HCT116 (cell line): ENCODE data around the gene C11orf54. TPM values are rescaled to one million over a fixed set of nuclear protein-coding genes. Genes with fewer than 3 reads are reported as not detected.
A peak's percentile ranks its signal among the peaks of the same experiment; 100 is the strongest.

ENCODE experiments used
- ATAC-seq: fragments of 200-7000 bp; cut with Tn5 transposase; 2 replicates; pipeline ENCODE4 v1.9.1; 2020; ENCODE audit warnings: mild to moderate bottlenecking, moderate library complexity
- BruUV-seq: library from RNA; stranded (reverse); fragments of 400-500 nt; replicated peaks from 2 replicates; lab custom pipeline; 2021; lab: Mats Ljungman, UMichigan
- CTCF ChIA-PET: fragments of 300-600 bp; sonication (Branson Sonifier 250); formaldehyde crosslinking; loops from one replicate; lab custom pipeline; 2021; ENCODE audit warnings: antibody characterized with exemption; lab: Charles Lee
- POLR2A ChIA-PET: fragments of 300-600, 350-600 bp; sonication (Branson Sonifier 250); formaldehyde crosslinking; loops from one replicate; lab custom pipeline; 2021; ENCODE audit warnings: antibody characterized with exemption; lab: Charles Lee
- RAD21 ChIA-PET, 2 experiments: fragments of 300-600 bp; sonication (Branson Sonifier 250); formaldehyde crosslinking; loops; one replicate each; lab custom pipeline; 2023; ENCODE audit warnings: low total read pairs in 2 of 2; ENCODE audit not compliant: uncharacterized antibody in 2 of 2, unreplicated experiment in 2 of 2, low non-redundant PET in 1 of 2; lab: Charles Lee
- DNase-seq: peaks from one replicate; pipeline ENCODE4 v3.0.0-alpha.2; 2010; ENCODE audit warnings: low read depth, low spot score
- H2AFZ ChIP-seq: fragments of 200-600 bp; shearing (Covaris generic), sonication (generic); 2 replicates; pipeline ENCODE4 v1.6.1; 2017; ENCODE audit warnings: low read depth, mixed run types, mixed read lengths, antibody characterized with exemption, low read length; ENCODE audit not compliant: poor library complexity, severe bottlenecking
- H3K27ac ChIP-seq: 2 replicates; pipeline ENCODE4 v1.5.1; 2012; ENCODE audit warnings: low read depth, low read length
- H3K27me3 ChIP-seq: fragments of 200-600 bp; sonication (generic); 2 replicates; pipeline ENCODE4 v1.6.1; 2016; ENCODE audit warnings: mixed run types, low read length, mixed read lengths; ENCODE audit not compliant: insufficient read depth
- H3K36me3 ChIP-seq, 2 experiments: fragments of 200-500 bp in 1 of 2; fragments of 200-600 bp in 1 of 2; sonication (Bioruptor generic) in 1 of 2; sonication (generic) in 1 of 2; 2 replicates each; pipeline versions ENCODE4 v1.5.1 to v1.6.1; 2014 to 2016; ENCODE audit warnings: low read length in 2 of 2, inconsistent platforms in 1 of 2, mixed read lengths in 1 of 2, mixed run types in 1 of 2; ENCODE audit not compliant: insufficient read depth in 2 of 2, control insufficient read depth in 1 of 2
- H3K4me1 ChIP-seq, 2 experiments: fragments of 200-600 bp in 1 of 2; sonication (generic) in 1 of 2; 2 replicates each; pipeline versions ENCODE4 v1.5.1 to v1.6.1; 2012 to 2017; ENCODE audit warnings: low read length in 2 of 2, inconsistent platforms in 1 of 2, mild to moderate bottlenecking in 1 of 2, mixed read lengths in 1 of 2, mixed run types in 1 of 2, moderate library complexity in 1 of 2; ENCODE audit not compliant: insufficient read depth in 2 of 2, control insufficient read depth in 1 of 2
- H3K4me2 ChIP-seq: fragments of 200-600 bp; sonication (generic); 2 replicates; pipeline ENCODE4 v1.6.1; 2017; ENCODE audit warnings: mixed run types, low read length, mixed read lengths
- H3K4me3 ChIP-seq, 2 experiments: fragments of 200-600 bp in 1 of 2; sonication (generic) in 1 of 2; replicated peaks in 1 of 2; 2 replicates each; pipeline ENCODE4 v1.5.1; 2011 to 2016; ENCODE audit warnings: low read length in 2 of 2, control low read depth in 1 of 2, low read depth in 1 of 2, mild to moderate bottlenecking in 1 of 2, mixed read lengths in 1 of 2, mixed run types in 1 of 2
- H3K79me2 ChIP-seq: fragments of 200-600 bp; sonication (generic); 2 replicates; pipeline ENCODE4 v1.6.1; 2017; ENCODE audit warnings: mild to moderate bottlenecking, mixed run types, low read length, moderate library complexity, mixed read lengths; ENCODE audit not compliant: insufficient read depth
- H3K9ac ChIP-seq: fragments of 200-600 bp; sonication (generic); 2 replicates; pipeline ENCODE4 v1.6.1; 2016; ENCODE audit warnings: low read length, mixed read lengths
- H3K9me2 ChIP-seq: fragments of 200-600 bp; sonication (generic), shearing (Covaris generic); 2 replicates; pipeline ENCODE4 v1.6.1; 2017; ENCODE audit warnings: mixed run types, mild to moderate bottlenecking, moderate library complexity; ENCODE audit not compliant: insufficient read depth
- H3K9me3 ChIP-seq, 2 experiments: fragments of 200-500 bp in 1 of 2; fragments of 200-600 bp in 1 of 2; sonication (Bioruptor generic) in 1 of 2; sonication (generic) in 1 of 2; 2 replicates each; pipeline ENCODE4 v1.6.1; 2014 to 2017; ENCODE audit warnings: low read length in 2 of 2, mixed read lengths in 2 of 2, inconsistent platforms in 1 of 2, low read depth in 1 of 2, mild to moderate bottlenecking in 1 of 2, mixed run types in 1 of 2, moderate library complexity in 1 of 2; ENCODE audit not compliant: control insufficient read depth in 1 of 2, insufficient read depth in 1 of 2
- H4K20me1 ChIP-seq: fragments of 200-600 bp; sonication (generic), shearing (Covaris generic); 2 replicates; pipeline ENCODE4 v1.6.1; 2017; ENCODE audit warnings: mixed run types, mild to moderate bottlenecking, moderate library complexity; ENCODE audit not compliant: insufficient read depth
- ATF3 ChIP-seq: IDR thresholded peaks from 2 replicates; pipeline ENCODE4 v1.6.1; 2012
- CTCF ChIP-seq, 3 experiments: fragments of 200-600 bp in 1 of 3; sonication (generic) in 1 of 3; IDR thresholded peaks in 2 of 3; conservative IDR thresholded peaks in 1 of 3; 2 replicates each; pipeline ENCODE4 v1.5.1; 2012 to 2017; ENCODE audit warnings: low read depth in 2 of 3, low read length in 2 of 3, antibody characterized with exemption in 1 of 3, borderline replicate concordance in 1 of 3, control low read depth in 1 of 3, mild to moderate bottlenecking in 1 of 3, mixed read lengths in 1 of 3, mixed run types in 1 of 3, moderate library complexity in 1 of 3; ENCODE audit not compliant: insufficient read depth in 1 of 3
- ELF1 ChIP-seq: IDR thresholded peaks from 2 replicates; pipeline ENCODE4 v1.6.1; 2012; ENCODE audit warnings: low read depth, borderline replicate concordance
- EZH2 ChIP-seq: fragments of 200-600 bp; sonication (generic); IDR thresholded peaks from 2 replicates; pipeline ENCODE4 v1.6.1; 2017; ENCODE audit warnings: antibody characterized with exemption, mixed run types
- EZH2phosphoT487 ChIP-seq: fragments of 200-600 bp; IDR thresholded peaks from 2 replicates; pipeline ENCODE4 v1.6.1; 2018; ENCODE audit warnings: antibody characterized with exemption, borderline replicate concordance
- FOSL1 ChIP-seq: IDR thresholded peaks from 2 replicates; pipeline ENCODE4 v1.6.1; 2012; ENCODE audit warnings: low read depth
- JUND ChIP-seq: IDR thresholded peaks from 2 replicates; pipeline ENCODE4 v1.6.1; 2012
- MAX ChIP-seq: IDR thresholded peaks from 2 replicates; pipeline ENCODE4 v1.6.1; 2012
- POLR2A ChIP-seq: IDR thresholded peaks from 2 replicates; pipeline ENCODE4 v1.7.0; 2011; ENCODE audit warnings: borderline replicate concordance; ENCODE audit not compliant: insufficient read depth, insufficient read length; ENCODE audit errors: extremely low read depth
- POLR2AphosphoS5 ChIP-seq: IDR thresholded peaks from 2 replicates; pipeline ENCODE4 v1.6.1; 2011; ENCODE audit warnings: mild to moderate bottlenecking, low read depth, low read length, moderate library complexity
- RAD21 ChIP-seq: IDR thresholded peaks from 2 replicates; pipeline ENCODE4 v1.6.1; 2012; ENCODE audit warnings: low read depth, mild to moderate bottlenecking
- SP1 ChIP-seq: IDR thresholded peaks from 2 replicates; pipeline ENCODE4 v1.6.1; 2012; ENCODE audit warnings: low read depth
- SRF ChIP-seq: IDR thresholded peaks from 2 replicates; pipeline ENCODE4 v1.6.1; 2012; ENCODE audit warnings: low read depth
- YY1 ChIP-seq: IDR thresholded peaks from 2 replicates; pipeline ENCODE4 v1.6.1; 2011; ENCODE audit warnings: low read length, low read depth, moderate library complexity, mild to moderate bottlenecking; ENCODE audit not compliant: insufficient replicate concordance; ENCODE audit errors: extremely low read depth
- ZFX ChIP-seq: fragments of 450-650 bp; IDR thresholded peaks from 2 replicates; pipeline ENCODE4 v1.6.1; 2017
- intact Hi-C: fragments of 100-400 bp; cut with micrococcal nuclease; formaldehyde crosslinking; loops from 2 replicates; pipeline ENCODE4 v1.10.0; 2022
- total RNA-seq: library from RNA; stranded (reverse); gene quantifications from one replicate; pipeline ENCODE4 v1.2.1, GENCODE V29; 2021; ENCODE audit not compliant: unreplicated experiment

The C11orf54 gene
- total RNA-seq, 1 experiment from 2014 or later = 26.1 TPM

GRCh38 chr11:93724089-93724488, 17.4 kb upstream of the C11orf54 start (continued):
- no peak for TF ChIP-seq EZH2phosphoT487
- TF ChIP-seq ZFX = no peak
- TF ChIP-seq YY1 = no peak
- no peak for TF ChIP-seq ATF3
- no peak for TF ChIP-seq SRF
- no peak for TF ChIP-seq POLR2A
- TF ChIP-seq EZH2 = no peak
- TF ChIP-seq RAD21 = no peak
- TF ChIP-seq ELF1 = no peak

GRCh38 chr11:93727985-93728791, 13.3 kb upstream of the C11orf54 start:
- Histone ChIP-seq H3K4me1 (no peaks in the 10 kb centered on the region), H3K9me3 (no peaks in the 10 kb centered on the region), H2AFZ (no peak overlapping the region), H4K20me1 (peaks cover 47% of the 10 kb centered on the region), H3K79me2 (peaks cover 20% of the 10 kb centered on the region), H3K4me3 (no peak overlapping the region), H3K9ac (no peak overlapping the region), H3K27ac (0 out of 2 replicates have a peak overlapping the region, but pooled peaks have one; percentile 11), H3K4me2 (no peak overlapping the region), H3K27me3 (no peaks in the 10 kb centered on the region), H3K36me3 (peaks cover 50 to 58% of the 10 kb centered on the region in 2 experiments), H3K9me2 (no peaks in the 10 kb centered on the region)
- intact Hi-C loops = loop anchor here (10.0 kb wide), 1 partner anchor 493 kb away; no protein-coding TSS in a partner anchor
- CTCF ChIA-PET = no interaction called here
- POLR2A ChIA-PET = interaction anchor here (1.4 to 4.9 kb wide), 3 partner anchors 10 to 13 kb away, joined by 5 to 43 read pairs (median 6); partner anchors contain the start of genes C11orf54 and TAF1D
- TF ChIP-seq ATF3 (no peak), JUND (peak; percentile 24; the same call in 1 of the 2 replicates), FOSL1 (no peak; the same call in 1 of the 2 replicates), MAX (no peak), SP1 (no peak), ZFX (no peak), POLR2AphosphoS5 (peak; percentile 53; the same call in 1 of the 2 replicates), CTCF (IDR thresholded peaks at IDR 0.05 in 2 of 3, conservative IDR thresholded peaks at IDR 0.05 in 1 of 3; ENCODE audit: borderline replicate concordance in 1 of 3, insufficient read depth in 1 of 3, low read depth in 2 of 3, low read length in 2 of 3) (no peak), EZH2 (no peak)
- RAD21 ChIA-PET = no interaction called here
- no TSS peak for BruUV-seq
- DNase-seq (no peak), ATAC-seq (peak; percentile 24; the same call in 1 of the 2 replicates)
